GM23248 (cell line): ENCODE results near the gene OR10H5. TPM values are rescaled to one million over a fixed set of nuclear protein-coding genes. Genes with fewer than 3 reads are reported as not detected.
"Not testable (repeated sequence)": the region's sequence is repeated elsewhere in the genome, so short reads cannot be mapped to it uniquely, and the experiment has no call there.

Experiments
- DNase-seq: peaks from one replicate; pipeline ENCODE4 v3.0.0-alpha.2; 2015
- H2AFZ ChIP-seq: fragments of 200-600 bp; sonication (generic); 2 replicates; pipeline ENCODE4 v1.6.1; 2016; ENCODE audit warnings: antibody characterized with exemption
- H3F3A ChIP-seq: fragments of 200-600 bp; sonication (generic); 2 replicates; pipeline ENCODE4 v1.6.1; 2016; ENCODE audit warnings: mild to moderate bottlenecking, antibody characterized with exemption, mixed run types; ENCODE audit not compliant: insufficient read depth
- H3K27ac ChIP-seq: fragments of 200-600 bp; sonication (generic); 2 replicates; pipeline ENCODE4 v1.5.1; 2016; ENCODE audit warnings: mild to moderate bottlenecking
- H3K27me3 ChIP-seq: fragments of 200-600 bp; sonication (generic); replicated peaks from 2 replicates; pipeline ENCODE4 v1.6.1; 2016; ENCODE audit warnings: mild to moderate bottlenecking; ENCODE audit not compliant: insufficient read depth
- H3K36me3 ChIP-seq: fragments of 200-600 bp; sonication (generic); 2 replicates; pipeline ENCODE4 v1.6.1; 2016; ENCODE audit warnings: low read depth, mild to moderate bottlenecking
- H3K4me1 ChIP-seq: fragments of 200-600 bp; sonication (generic); 2 replicates; pipeline ENCODE4 v1.6.1; 2016; ENCODE audit warnings: mild to moderate bottlenecking; ENCODE audit not compliant: insufficient read depth
- H3K4me2 ChIP-seq: fragments of 200-600 bp; sonication (generic); one replicate; pipeline ENCODE4 v1.6.1; 2016; ENCODE audit warnings: mild to moderate bottlenecking; ENCODE audit not compliant: unreplicated experiment
- H3K4me3 ChIP-seq: fragments of 200-600 bp; sonication (generic); 2 replicates; pipeline ENCODE4 v1.5.1; 2016; ENCODE audit warnings: mild to moderate bottlenecking
- H3K79me2 ChIP-seq: fragments of 200-600 bp; sonication (generic); 2 replicates; pipeline ENCODE4 v1.6.1; 2016; ENCODE audit warnings: mild to moderate bottlenecking; ENCODE audit not compliant: insufficient read depth
- H3K9ac ChIP-seq: fragments of 200-600 bp; sonication (generic); 2 replicates; pipeline ENCODE4 v1.6.1; 2016; ENCODE audit warnings: mild to moderate bottlenecking
- H3K9me2 ChIP-seq: fragments of 200-600 bp; sonication (generic); 2 replicates; pipeline ENCODE4 v1.6.1; 2016; ENCODE audit warnings: mixed run types, mild to moderate bottlenecking, moderate library complexity; ENCODE audit not compliant: insufficient read depth
- H3K9me3 ChIP-seq: fragments of 200-600 bp; sonication (generic); one replicate; pipeline ENCODE4 v1.6.1; 2017; ENCODE audit warnings: low read depth
- H4K20me1 ChIP-seq: fragments of 200-600 bp; sonication (generic); 2 replicates; pipeline ENCODE4 v1.6.0; 2016; ENCODE audit not compliant: insufficient read depth
- EZH2 ChIP-seq: fragments of 200-600 bp; sonication (generic); IDR thresholded peaks from 2 replicates; pipeline ENCODE4 v1.6.1; 2018; ENCODE audit warnings: antibody characterized with exemption, mild to moderate bottlenecking; ENCODE audit not compliant: insufficient read depth, poor library complexity, severe bottlenecking
- EZH2phosphoT487 ChIP-seq: fragments of 200-600 bp; sonication (generic); IDR thresholded peaks from 2 replicates; pipeline ENCODE4 v1.6.1; 2018; ENCODE audit warnings: antibody characterized with exemption, moderate library complexity, mild to moderate bottlenecking, low read depth; ENCODE audit not compliant: insufficient read depth
- WGBS, 2 experiments: methylation state at CpG; one replicate each; pipeline ENCODE4 v1.1.6; 2015 to 2017; ENCODE audit warnings: low lambda C conversion rate in 2 of 2, low coverage in 1 of 2; ENCODE audit errors: missing lambda C conversion rate in 2 of 2; 5-methylcytosine and 5-hydroxymethylcytosine counted together
- in situ Hi-C: fragments of 300-500 bp; cut with MboI; formaldehyde crosslinking; loops from 2 replicates; pipeline ENCODE4 v1.15.0; 2020
- polyA plus RNA-seq: library from polyadenylated mRNA; unstranded; fragments of >200 nt; fragmentation: Nextera tagmentation; extraction: Ambion mirVana; gene quantifications from 2 replicates; pipeline ENCODE4 v1.2.1, GENCODE V29; 2016
- total RNA-seq: library from RNA; depleted of rRNA; stranded (reverse); fragments of >200 nt; shearing (Covaris generic); gene quantifications from 2 replicates; pipeline ENCODE4 v1.2.3, GENCODE V29; 2014

OR10H5 gene
- total and polyA plus RNA-seq, 2 experiments from 2014 or later = not detected

- H3K9ac ChIP-seq = no peak overlapping the region
- H3K27me3 ChIP-seq = no peaks in the 10 kb centered on the region
- no peaks in the 10 kb centered on the region for H3F3A ChIP-seq
- no peaks in the 10 kb centered on the region for H3K9me3 ChIP-seq
- no peaks in the 10 kb centered on the region; the same call in 1 of the 2 replicates for H3K4me1 ChIP-seq
- no peaks in the 10 kb centered on the region for H3K9me2 ChIP-seq
- H3K79me2 ChIP-seq = no peaks in the 10 kb centered on the region
- H3K4me2 ChIP-seq = no peak overlapping the region
- H3K27ac ChIP-seq = no peak overlapping the region
- no peak overlapping the region for H3K4me3 ChIP-seq
- DNase-seq = no peak
- H4K20me1 ChIP-seq = no peaks in the 10 kb centered on the region
- no peak overlapping the region for H2AFZ ChIP-seq
- in situ Hi-C loops = no loop called here
- TF ChIP-seq EZH2 (no peak), EZH2phosphoT487 (no peak)
- 10 to 18% methylated on average over 2 of the region's 2 CpGs for WGBS, 2 experiments
- H3K36me3 ChIP-seq = no peaks in the 10 kb centered on the region
Observed at GRCh38 chr19:15840833-15841232, 53.4 kb downstream of the OR10H5 start.

GRCh38 chr19:15841875-15842569, 54.6 kb downstream of the OR10H5 start:
- Histone ChIP-seq H3K4me1 (no peaks in the 10 kb centered on the region), H3K9me3 (no peaks in the 10 kb centered on the region), H3K9me2 (no peaks in the 10 kb centered on the region), H4K20me1 (no peaks in the 10 kb centered on the region), H3K4me3 (no peak overlapping the region), H3K79me2 (no peaks in the 10 kb centered on the region), H3K9ac (no peak overlapping the region), H3F3A (no peaks in the 10 kb centered on the region), H2AFZ (no peak overlapping the region), H3K36me3 (no peaks in the 10 kb centered on the region), H3K4me2 (no peak overlapping the region), H3K27me3 (no peaks in the 10 kb centered on the region), H3K27ac (no peak overlapping the region)
- in situ Hi-C loops = no loop called here
- TF ChIP-seq EZH2 (no peak), EZH2phosphoT487 (no peak)
- no peak for DNase-seq
- 28 to 31% methylated on average over 11 of the region's 11 CpGs for WGBS, 2 experiments

- no peaks in the 10 kb centered on the region for H4K20me1 ChIP-seq
- H3K27me3 ChIP-seq = no peaks in the 10 kb centered on the region
- no peaks in the 10 kb centered on the region for H3F3A ChIP-seq
- H3K79me2 ChIP-seq = no peaks in the 10 kb centered on the region
- no peak overlapping the region for H2AFZ ChIP-seq
- no peaks in the 10 kb centered on the region for H3K4me1 ChIP-seq
- in situ Hi-C loops = no loop called here
- no peak overlapping the region for H3K9ac ChIP-seq
- no peaks in the 10 kb centered on the region for H3K9me2 ChIP-seq
- H3K4me3 ChIP-seq = no peak overlapping the region
- H3K27ac ChIP-seq = no peak overlapping the region
- H3K4me2 ChIP-seq = no peak overlapping the region
- no peak for TF ChIP-seq EZH2
- TF ChIP-seq EZH2phosphoT487 = no peak
- no peak for DNase-seq
- H3K9me3 ChIP-seq = no peaks in the 10 kb centered on the region
- WGBS, 2 experiments = 37 to 40% methylated on average over 5 of the region's 5 CpGs
- no peaks in the 10 kb centered on the region for H3K36me3 ChIP-seq
Observed at GRCh38 chr19:15843203-15843893, 55.9 kb downstream of the OR10H5 start.

- DNase-seq, H2AFZ ChIP-seq, H3K9ac ChIP-seq, H3K4me1 ChIP-seq, H3K9me3 ChIP-seq, H3K79me2 ChIP-seq, H3K4me2 ChIP-seq, H3F3A ChIP-seq, H3K4me3 ChIP-seq, H3K36me3 ChIP-seq, in situ Hi-C loops, H3K9me2 ChIP-seq, H3K27ac ChIP-seq, H3K27me3 ChIP-seq, H4K20me1 ChIP-seq: not testable (repeated sequence)
- WGBS, 2 experiments = 14 to 15% methylated on average over 7 to 8 of the region's 8 CpGs
Observed at GRCh38 chr19:15843894-15844222, 56.4 kb downstream of the OR10H5 start.
